Kidney tubule cell (primary cell): ENCODE measurements around the gene ZKSCAN7.
A peak's percentile ranks its signal among the peaks of the same experiment; 100 is the strongest.
"Not testable (repeated sequence)": the region's sequence is repeated elsewhere in the genome, so short reads cannot be mapped to it uniquely, and the experiment has no call there.

Source experiments
- DNase-seq: peaks from one replicate; pipeline ENCODE4 v3.0.0-alpha.2; 2018; ENCODE audit warnings: low spot score

ZKSCAN7 gene

GRCh38 chr3:44577354-44577952 lies 22.5 kb downstream of the ZKSCAN7 start:
- DNase-seq = not testable (repeated sequence)

- DNase-seq = not testable (repeated sequence)
Observed at GRCh38 chr3:44578316-44578715, 23.3 kb downstream of the ZKSCAN7 start.

GRCh38 chr3:44578924-44579515 lies 24.0 kb downstream of the ZKSCAN7 start:
- not testable (repeated sequence) for DNase-seq

- DNase-seq = not testable (repeated sequence)
Observed at GRCh38 chr3:44579749-44580148, 24.8 kb downstream of the ZKSCAN7 start.

GRCh38 chr3:44580971-44581370 lies 26.0 kb downstream of the ZKSCAN7 start:
- not testable (repeated sequence) for DNase-seq

- DNase-seq = peak; percentile 78
Observed at GRCh38 chr3:44584646-44585501, 29.9 kb downstream of the ZKSCAN7 start, which contains the start of gene ZNF660. Gene ZNF660 (plus strand): TSS chr3:44584964. CDS start chr3:44594194, 9,230 bp downstream.

- DNase-seq = no peak
Observed at GRCh38 chr3:44596621-44597020, 41.6 kb downstream of the ZKSCAN7 start.

- no peak for DNase-seq
Observed at GRCh38 chr3:44601749-44602148, 46.8 kb downstream of the ZKSCAN7 start.

GRCh38 chr3:44612678-44613077 lies 57.7 kb downstream of the ZKSCAN7 start:
- DNase-seq = no peak
